Spleen (tissue), 7 donors: ENCODE results near the gene OAT.

ENCODE experiments used
- POLR2A ChIP-seq, 3 donors: fragments of 450-650 bp; IDR thresholded peaks; one replicate each; pipeline ENCODE4 v1.5.1; 2017; ENCODE audit warnings: antibody characterized with exemption in 3 of 3, mild to moderate bottlenecking in 1 of 3
- TF ChIP-seq, protein P1 (sequence below), 11 experiments: fragments of 200-600 bp in 7 of 11; fragments of 450-650 bp in 4 of 11; sonication (generic) in 4 of 11; IDR thresholded peaks in 8 of 11; conservative IDR thresholded peaks in 3 of 11; 1 replicate in 7 of 11; 2 replicates in 4 of 11; pipeline versions ENCODE4 v1.4.0 to v1.8.0; 2016 to 2021; ENCODE audit warnings: antibody characterized with exemption in 11 of 11, inconsistent platforms in 4 of 11, mild to moderate bottlenecking in 1 of 11
- donor health status: DM: no; HTN: no; CAD: no; lungs with moderate emphysema.
- donor health status: DM: no; HTN: no; CAD: no.
- donor health status: DM: no; HTN: no; CAD: no.

DNA sequence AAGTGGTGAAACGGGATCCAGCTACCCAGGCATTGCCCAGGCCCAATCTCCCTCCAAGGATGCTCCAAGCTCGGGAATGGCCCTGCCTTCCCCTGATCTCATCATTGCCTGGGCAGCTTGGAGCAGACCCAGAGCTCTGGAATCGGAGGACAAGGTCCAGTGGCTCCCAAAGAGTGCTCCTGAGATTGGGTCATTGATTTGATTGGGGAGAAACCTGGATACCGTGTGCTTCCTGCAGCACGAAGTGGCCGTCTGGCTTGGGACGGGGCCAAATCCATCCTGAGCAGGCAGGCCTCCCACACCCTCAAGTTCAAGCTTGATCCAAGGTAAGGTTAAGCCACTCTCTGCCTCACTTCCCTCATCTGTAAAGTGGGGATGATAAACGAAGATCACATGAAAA, 69.9 kb downstream of the OAT start:
- TF ChIP-seq, protein P1, sequence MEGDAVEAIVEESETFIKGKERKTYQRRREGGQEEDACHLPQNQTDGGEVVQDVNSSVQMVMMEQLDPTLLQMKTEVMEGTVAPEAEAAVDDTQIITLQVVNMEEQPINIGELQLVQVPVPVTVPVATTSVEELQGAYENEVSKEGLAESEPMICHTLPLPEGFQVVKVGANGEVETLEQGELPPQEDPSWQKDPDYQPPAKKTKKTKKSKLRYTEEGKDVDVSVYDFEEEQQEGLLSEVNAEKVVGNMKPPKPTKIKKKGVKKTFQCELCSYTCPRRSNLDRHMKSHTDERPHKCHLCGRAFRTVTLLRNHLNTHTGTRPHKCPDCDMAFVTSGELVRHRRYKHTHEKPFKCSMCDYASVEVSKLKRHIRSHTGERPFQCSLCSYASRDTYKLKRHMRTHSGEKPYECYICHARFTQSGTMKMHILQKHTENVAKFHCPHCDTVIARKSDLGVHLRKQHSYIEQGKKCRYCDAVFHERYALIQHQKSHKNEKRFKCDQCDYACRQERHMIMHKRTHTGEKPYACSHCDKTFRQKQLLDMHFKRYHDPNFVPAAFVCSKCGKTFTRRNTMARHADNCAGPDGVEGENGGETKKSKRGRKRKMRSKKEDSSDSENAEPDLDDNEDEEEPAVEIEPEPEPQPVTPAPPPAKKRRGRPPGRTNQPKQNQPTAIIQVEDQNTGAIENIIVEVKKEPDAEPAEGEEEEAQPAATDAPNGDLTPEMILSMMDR (IDR thresholded peaks at IDR 0.05 in 8 of 11, conservative IDR thresholded peaks at IDR 0.05 in 3 of 11): no peak
- no peak for TF ChIP-seq POLR2A (IDR thresholded peaks at IDR 0.05)
